CD4-positive, CD25-positive, alpha-beta regulatory T cell (primary cell): ENCODE measurements around the gene FLAD1. TPM values are rescaled to one million over a fixed set of nuclear protein-coding genes. Genes with fewer than 3 reads are reported as not detected.

Experiments
- ATAC-seq, 2 donors: fragments of 150-1000 bp; cut with Tn5 transposase; one replicate each; pipeline ENCODE4 v1.10.0; 2021; ENCODE audit warnings: low read depth in 2 of 2, moderate number of reproducible peaks in 2 of 2, moderate library complexity in 1 of 2
- DNase-seq, 3 donors: peaks; one replicate each; pipeline versions ENCODE4 v3.0.0 to v3.0.0-alpha.2; 2012 to 2022; ENCODE audit warnings: mixed read lengths in 1 of 3
- H3K27ac ChIP-seq: one replicate; pipeline ENCODE4 v1.7.0; 2013; ENCODE audit warnings: mild to moderate bottlenecking, low read length; ENCODE audit not compliant: insufficient read depth, poor library complexity, severe bottlenecking
- H3K27me3 ChIP-seq: one replicate; pipeline ENCODE4 v1.7.0; 2013; ENCODE audit warnings: low read length; ENCODE audit not compliant: control insufficient read depth, insufficient read depth
- H3K36me3 ChIP-seq: one replicate; pipeline ENCODE4 v1.7.0; 2013; ENCODE audit warnings: mild to moderate bottlenecking, low read length, moderate library complexity; ENCODE audit not compliant: control insufficient read depth, insufficient read depth
- H3K4me1 ChIP-seq: 2 replicates; pipeline ENCODE4 v1.7.0; 2013; ENCODE audit warnings: mild to moderate bottlenecking, low read length; ENCODE audit not compliant: insufficient read depth, control insufficient read depth, poor library complexity, severe bottlenecking
- H3K4me3 ChIP-seq: one replicate; pipeline ENCODE4 v1.7.0; 2013; ENCODE audit warnings: low read depth, mild to moderate bottlenecking, low read length, moderate library complexity
- H3K9me3 ChIP-seq, 2 experiments: 1 replicate in 1 of 2; 2 replicates in 1 of 2; pipeline ENCODE4 v1.7.0; 2013; ENCODE audit warnings: low read length in 2 of 2, mild to moderate bottlenecking in 1 of 2, moderate library complexity in 1 of 2; ENCODE audit not compliant: control insufficient read depth in 2 of 2
- H3K27ac Mint-ChIP-seq, 3 donors: one replicate each; pipeline ENCODE4 v1.8.0; 2020 to 2022; ENCODE audit warnings: mild to moderate bottlenecking in 3 of 3, mixed read lengths in 3 of 3, moderate library complexity in 2 of 3
- H3K27me3 Mint-ChIP-seq: one replicate; pipeline ENCODE4 v1.8.0; 2022; ENCODE audit warnings: mild to moderate bottlenecking, mixed read lengths
- H3K36me3 Mint-ChIP-seq: one replicate; pipeline ENCODE4 v1.8.0; 2020; ENCODE audit warnings: mixed read lengths
- H3K4me1 Mint-ChIP-seq, 4 donors: one replicate each; pipeline ENCODE4 v1.8.0; 2020 to 2022; ENCODE audit warnings: mixed read lengths in 4 of 4, mild to moderate bottlenecking in 1 of 4
- H3K4me3 Mint-ChIP-seq, 4 donors: one replicate each; pipeline ENCODE4 v1.8.0; 2020 to 2022; ENCODE audit warnings: mild to moderate bottlenecking in 4 of 4, mixed read lengths in 4 of 4, moderate library complexity in 3 of 4
- H3K9me3 Mint-ChIP-seq, 7 donors: one replicate each; pipeline ENCODE4 v1.8.0; 2020 to 2022; ENCODE audit warnings: mixed read lengths in 7 of 7, mild to moderate bottlenecking in 3 of 7, moderate library complexity in 2 of 7
- polyA plus RNA-seq, 4 donors: library from polyadenylated mRNA; unstranded; fragments of 300-500 nt; fragmentation: Illumina TruSeq; gene quantifications; one replicate each; pipeline ENCODE4 v1.2.3, GENCODE V29; 2021
- total RNA-seq: library from RNA; stranded (reverse); gene quantifications from one replicate; pipeline ENCODE4 v1.2.3, GENCODE V29; 2022

Gene FLAD1
- total and polyA plus RNA-seq, 5 donors from 2014 or later = 39.1 to 60.3 (median 42.6) TPM

GRCh38 chr1:155017041-155017945 lies 34.1 kb downstream of the FLAD1 start:
- Mint-ChIP-seq H3K4me3 (peak overlapping the region; percentile 71 to 89 (median 82)), H3K27ac (peak overlapping the region; percentile 92 to 94 (median 93)), H3K4me1 (peaks cover 14 to 73% (median 58%) of the 10 kb centered on the region in 4 donors), H3K9me3 (peaks cover 0 to 2% (median 0%) of the 10 kb centered on the region in 7 donors), H3K27me3 (no peaks in the 10 kb centered on the region), H3K36me3 (peaks cover 12% of the 10 kb centered on the region)
- Histone ChIP-seq H3K4me3 (no peak overlapping the region), H3K36me3 (peaks cover 18% of the 10 kb centered on the region), H3K9me3 (no peaks in the 10 kb centered on the region), H3K27ac (peak overlapping the region; percentile 84), H3K4me1 (peaks cover 62% of the 10 kb centered on the region), H3K27me3 (no peaks in the 10 kb centered on the region)
- DNase-seq (peak; percentile 82 to 92 (median 89)), ATAC-seq (peak; percentile 90 to 94)

- peaks cover 9 to 66% (median 52%) of the 10 kb centered on the region in 4 donors for H3K4me1 Mint-ChIP-seq
- Histone ChIP-seq H3K9me3 (no peaks in the 10 kb centered on the region), H3K27me3 (no peaks in the 10 kb centered on the region), H3K4me1 (peaks cover 56% of the 10 kb centered on the region), H3K27ac (peak overlapping the region; percentile 84), H3K4me3 (no peak overlapping the region), H3K36me3 (peaks cover 18% of the 10 kb centered on the region)
- DNase-seq = no peak
- no peak for ATAC-seq
- H3K27me3 Mint-ChIP-seq = no peaks in the 10 kb centered on the region
- peaks cover 12% of the 10 kb centered on the region for H3K36me3 Mint-ChIP-seq
- peak overlapping the region; percentile 61 to 84 (median 76) for H3K4me3 Mint-ChIP-seq
- H3K27ac Mint-ChIP-seq = peak overlapping the region; percentile 68 to 93 (median 69)
- peaks cover 0 to 2% (median 0%) of the 10 kb centered on the region in 7 donors for H3K9me3 Mint-ChIP-seq
Observed at GRCh38 chr1:155017946-155018316, 34.8 kb downstream of the FLAD1 start.

- Mint-ChIP-seq H3K27ac (peak overlapping the region; percentile 7 to 88 (median 82)), H3K4me1 (peaks cover 7 to 61% (median 45%) of the 10 kb centered on the region in 4 donors), H3K9me3 (peaks cover 0 to 2% (median 0%) of the 10 kb centered on the region in 7 donors), H3K27me3 (no peaks in the 10 kb centered on the region), H3K4me3 (peak overlapping the region in 1 of 4 donors; percentile 35), H3K36me3 (peaks cover 12% of the 10 kb centered on the region)
- H3K36me3 ChIP-seq = peaks cover 18% of the 10 kb centered on the region
- H3K4me3 ChIP-seq = no peak overlapping the region
- H3K27ac ChIP-seq = no peak overlapping the region
- ATAC-seq (no peak), DNase-seq (no peak)
- no peaks in the 10 kb centered on the region for H3K9me3 ChIP-seq
- peaks cover 48% of the 10 kb centered on the region for H3K4me1 ChIP-seq
- no peaks in the 10 kb centered on the region for H3K27me3 ChIP-seq
Observed at GRCh38 chr1:155018617-155019348, 35.6 kb downstream of the FLAD1 start.

- H3K27me3 ChIP-seq = no peaks in the 10 kb centered on the region
- DNase-seq (no peak), ATAC-seq (no peak)
- peaks cover 40% of the 10 kb centered on the region for H3K4me1 ChIP-seq
- Mint-ChIP-seq H3K4me1 (peaks cover 7 to 53% (median 37%) of the 10 kb centered on the region in 4 donors), H3K4me3 (peak overlapping the region in 3 of 4 donors; percentile 33 to 74 (median 36)), H3K9me3 (peaks cover 0 to 2% (median 0%) of the 10 kb centered on the region in 7 donors), H3K36me3 (peaks cover 12% of the 10 kb centered on the region), H3K27ac (peak overlapping the region; percentile 80 to 97 (median 88)), H3K27me3 (no peaks in the 10 kb centered on the region)
- peaks cover 11% of the 10 kb centered on the region for H3K36me3 ChIP-seq
- no peaks in the 10 kb centered on the region for H3K9me3 ChIP-seq
- no peak overlapping the region for H3K4me3 ChIP-seq
- H3K27ac ChIP-seq = no peak overlapping the region
Observed at GRCh38 chr1:155019377-155020245, 36.5 kb downstream of the FLAD1 start.

- peak overlapping the region in 2 of 3 donors; percentile 79 to 97 for H3K27ac Mint-ChIP-seq
- peaks cover 0 to 2% (median 0%) of the 10 kb centered on the region in 7 donors for H3K9me3 Mint-ChIP-seq
- Histone ChIP-seq H3K9me3 (no peaks in the 10 kb centered on the region), H3K4me3 (no peak overlapping the region), H3K27ac (no peak overlapping the region), H3K4me1 (peaks cover 13% of the 10 kb centered on the region), H3K36me3 (peaks cover 2% of the 10 kb centered on the region), H3K27me3 (no peaks in the 10 kb centered on the region)
- peaks cover 7 to 31% (median 23%) of the 10 kb centered on the region in 4 donors for H3K4me1 Mint-ChIP-seq
- peaks cover 5% of the 10 kb centered on the region for H3K36me3 Mint-ChIP-seq
- H3K27me3 Mint-ChIP-seq = no peaks in the 10 kb centered on the region
- ATAC-seq = no peak
- H3K4me3 Mint-ChIP-seq = no peak overlapping the region
- no peak for DNase-seq
Observed at GRCh38 chr1:155022136-155022926, 39.2 kb downstream of the FLAD1 start.

GRCh38 chr1:155022927-155023236 lies 39.7 kb downstream of the FLAD1 start:
- H3K9me3 ChIP-seq = no peaks in the 10 kb centered on the region
- H3K36me3 Mint-ChIP-seq = peaks cover 5% of the 10 kb centered on the region
- peaks cover 7 to 26% (median 20%) of the 10 kb centered on the region in 4 donors for H3K4me1 Mint-ChIP-seq
- H3K4me3 Mint-ChIP-seq = no peak overlapping the region
- ATAC-seq (no peak), DNase-seq (no peak)
- H3K4me3 ChIP-seq = no peak overlapping the region
- peaks cover 2% of the 10 kb centered on the region for H3K36me3 ChIP-seq
- H3K4me1 ChIP-seq = peaks cover 7% of the 10 kb centered on the region
- H3K27me3 ChIP-seq = no peaks in the 10 kb centered on the region
- H3K9me3 Mint-ChIP-seq = peaks cover 0 to 2% (median 0%) of the 10 kb centered on the region in 7 donors
- no peaks in the 10 kb centered on the region for H3K27me3 Mint-ChIP-seq
- H3K27ac ChIP-seq = no peak overlapping the region
- H3K27ac Mint-ChIP-seq = peak overlapping the region in 2 of 3 donors; percentile 43 to 79
